SH-SY5Y (cell line): ENCODE measurements around the gene TLR5.

ENCODE experiments used
- GATA2 ChIP-seq: IDR thresholded peaks from 2 replicates; pipeline ENCODE4 v1.6.1; 2011; ENCODE audit warnings: mild to moderate bottlenecking, low read depth, low read length
- GATA3 ChIP-seq: IDR thresholded peaks from 2 replicates; pipeline ENCODE4 v1.6.1; 2011; ENCODE audit warnings: low read depth, mild to moderate bottlenecking, low read length, moderate library complexity

GRCh38 chr1:223147409-223147808 is 4.4 kb upstream of the TLR5 start:
- TF ChIP-seq GATA3 (no peak), GATA2 (no peak)
